ENCODE results near the gene GMFB.

Gene GMFB

GRCh38 chr14:54488646-54489317 lies at the start of gene GMFB:
Gene GMFB (minus strand): TSS chr14:54488980. CDS start chr14:54488927, 53 bp downstream.
- TF ChIP-seq ZFP3 (CRISPR knock-in tag; IDR thresholded peaks at IDR 0.05), result no peak
- TF ChIP-seq ESRRG (CRISPR knock-in tag; IDR thresholded peaks at IDR 0.05), result no peak
- no peak for TF ChIP-seq RARB (CRISPR knock-in tag; IDR thresholded peaks at IDR 0.05)
- TF ChIP-seq PATZ1 (CRISPR knock-in tag; IDR thresholded peaks at IDR 0.05; ENCODE audit: borderline replicate concordance), result 0 out of 2 replicates have a peak, but pooled peaks have one; percentile 23
- 0 out of 2 replicates have a peak, but pooled peaks have one; percentile 62 for TF ChIP-seq ARNTL (CRISPR knock-in tag; IDR thresholded peaks at IDR 0.05; ENCODE audit: borderline replicate concordance, low read depth)
- TF ChIP-seq CSDC2 (CRISPR knock-in tag; IDR thresholded peaks at IDR 0.05), result no peak
- no peak for TF ChIP-seq ZNF565 (CRISPR knock-in tag; conservative IDR thresholded peaks at IDR 0.05; ENCODE audit: low read depth)
- ATAC-seq, result peak; percentile 94

GRCh38 chr14:54538055-54538454 lies 49.3 kb upstream of the GMFB start:
- no peak for ATAC-seq
- TF ChIP-seq TSHZ2 (CRISPR knock-in tag; IDR thresholded peaks at IDR 0.05), result no peak
- no peak for TF ChIP-seq ESRRG (CRISPR knock-in tag; IDR thresholded peaks at IDR 0.05)
- TF ChIP-seq ZNF8 (CRISPR knock-in tag; IDR thresholded peaks at IDR 0.05), result no peak
- no peak for TF ChIP-seq PATZ1 (CRISPR knock-in tag; IDR thresholded peaks at IDR 0.05; ENCODE audit: borderline replicate concordance)
- TF ChIP-seq OSR1 (CRISPR knock-in tag; IDR thresholded peaks at IDR 0.05), result no peak
- TF ChIP-seq BACH2 (CRISPR knock-in tag; IDR thresholded peaks at IDR 0.05; ENCODE audit: borderline replicate concordance), result no peak
- no peak for TF ChIP-seq ZFP3 (CRISPR knock-in tag; IDR thresholded peaks at IDR 0.05)
- TF ChIP-seq TCF4 (CRISPR knock-in tag; IDR thresholded peaks at IDR 0.05; ENCODE audit: borderline replicate concordance), result no peak
- no peak for TF ChIP-seq ISL1 (CRISPR knock-in tag; IDR thresholded peaks at IDR 0.05)
- no peak for TF ChIP-seq POU6F1 (CRISPR knock-in tag; IDR thresholded peaks at IDR 0.05; ENCODE audit: borderline replicate concordance, low read depth)
- no peak for TF ChIP-seq CSDC2 (CRISPR knock-in tag; IDR thresholded peaks at IDR 0.05)
- TF ChIP-seq CSRNP3 (CRISPR knock-in tag; IDR thresholded peaks at IDR 0.05), result no peak
- no peak for TF ChIP-seq ZC3H10 (CRISPR knock-in tag; IDR thresholded peaks at IDR 0.05)

- TF ChIP-seq ZC3H10 (CRISPR knock-in tag; IDR thresholded peaks at IDR 0.05), result no peak
- TF ChIP-seq RARB (CRISPR knock-in tag; IDR thresholded peaks at IDR 0.05), result no peak
- TF ChIP-seq PPARA (CRISPR knock-in tag; IDR thresholded peaks at IDR 0.05; ENCODE audit: borderline replicate concordance), result no peak
- no peak for TF ChIP-seq POU6F1 (CRISPR knock-in tag; IDR thresholded peaks at IDR 0.05; ENCODE audit: borderline replicate concordance, low read depth)
- ATAC-seq, result no peak
These were observed 48.9 kb upstream of the GMFB start for GRCh38 chr14:54537651-54538050.

All from SK-N-SH treated with all-trans-retinoic acid at 6 μM for 48 hours (cell line).